WERI-Rb-1 (cell line): Measurements from ENCODE around the gene PLEKHG4B.
"Not testable (repeated sequence)": the region's sequence is repeated elsewhere in the genome, so short reads cannot be mapped to it uniquely, and the experiment has no call there.

ENCODE experiments used
- DNase-seq: peaks from one replicate; pipeline ENCODE4 v3.0.0-alpha.2; 2020
- H3K27ac ChIP-seq: fragments of 250-450 bp; sonication (Bioruptor Pico); 2 replicates; pipeline ENCODE4 v1.5.1; 2020; ENCODE audit warnings: mild to moderate bottlenecking, moderate library complexity
- H3K27me3 ChIP-seq: fragments of 250-450 bp; sonication (Bioruptor Pico); 2 replicates; pipeline ENCODE4 v1.5.1; 2021; ENCODE audit warnings: mild to moderate bottlenecking, low read depth, moderate library complexity; ENCODE audit not compliant: insufficient read depth, severe bottlenecking
- H3K36me3 ChIP-seq: fragments of 250-450 bp; sonication (Bioruptor Pico); 2 replicates; pipeline ENCODE4 v1.5.1; 2020; ENCODE audit warnings: mild to moderate bottlenecking, moderate library complexity
- H3K4me3 ChIP-seq: 2 replicates; pipeline ENCODE4 v1.5.1; 2011; ENCODE audit warnings: low read depth, mild to moderate bottlenecking, control low read depth, low read length
- H3K9me3 ChIP-seq: fragments of 250-450 bp; sonication (Bioruptor Pico); 2 replicates; pipeline ENCODE4 v1.5.1; 2021; ENCODE audit warnings: mild to moderate bottlenecking, moderate library complexity; ENCODE audit not compliant: severe bottlenecking
- CTCF ChIP-seq: IDR thresholded peaks from 2 replicates; pipeline ENCODE4 v1.5.1; 2011; ENCODE audit warnings: low read depth, mild to moderate bottlenecking, control low read depth, inconsistent platforms, low read length

PLEKHG4B gene

GRCh38 chr5:56561-57290 lies 35.2 kb upstream of the PLEKHG4B start:
- Histone ChIP-seq H3K27me3 (peaks cover 71% of the 10 kb centered on the region), H3K36me3 (no peaks in the 10 kb centered on the region), H3K4me3 (no peak overlapping the region), H3K27ac (no peak overlapping the region), H3K9me3 (peaks cover 12% of the 10 kb centered on the region)
- DNase-seq, result no peak
- TF ChIP-seq CTCF, result no peak

- not testable (repeated sequence) for H3K4me3 ChIP-seq, H3K27ac ChIP-seq, DNase-seq, H3K36me3 ChIP-seq
- H3K9me3 ChIP-seq, result peaks cover 21% of the 10 kb centered on the region
- H3K27me3 ChIP-seq, result peaks cover 54% of the 10 kb centered on the region
Measured at GRCh38 chr5:60250-60649, 31.7 kb upstream of the PLEKHG4B start.

- Histone ChIP-seq H3K9me3 (peaks cover 24% of the 10 kb centered on the region), H3K4me3 (no peak overlapping the region), H3K27ac (no peak overlapping the region), H3K36me3 (no peaks in the 10 kb centered on the region), H3K27me3 (peaks cover 55% of the 10 kb centered on the region)
- no peak for DNase-seq
- TF ChIP-seq CTCF, result no peak
Measured at GRCh38 chr5:70440-70839, 21.5 kb upstream of the PLEKHG4B start.

GRCh38 chr5:72316-73180 lies 19.4 kb upstream of the PLEKHG4B start:
- not testable (repeated sequence) for DNase-seq, H3K36me3 ChIP-seq, H3K27ac ChIP-seq, H3K9me3 ChIP-seq, H3K4me3 ChIP-seq
- H3K27me3 ChIP-seq, result peaks cover 60% of the 10 kb centered on the region

GRCh38 chr5:73181-73447 lies 18.9 kb upstream of the PLEKHG4B start:
- H3K27me3 ChIP-seq, result peaks cover 61% of the 10 kb centered on the region

GRCh38 chr5:73768-74502 lies 18.0 kb upstream of the PLEKHG4B start:
- Histone ChIP-seq H3K36me3 (no peaks in the 10 kb centered on the region), H3K4me3 (no peak overlapping the region), H3K27me3 (peaks cover 66% of the 10 kb centered on the region), H3K9me3 (no peaks in the 10 kb centered on the region), H3K27ac (no peak overlapping the region)
- DNase-seq, result no peak
- TF ChIP-seq CTCF, result no peak

More at GRCh38 chr5:73181-73447, 18.9 kb upstream of the PLEKHG4B start:
- H3K27ac ChIP-seq, H3K4me3 ChIP-seq, H3K9me3 ChIP-seq, H3K36me3 ChIP-seq, DNase-seq: not testable (repeated sequence)

- no peak overlapping the region for H3K27ac ChIP-seq
- no peak for TF ChIP-seq CTCF
- peaks cover 69% of the 10 kb centered on the region for H3K27me3 ChIP-seq
- H3K4me3 ChIP-seq, result no peak overlapping the region
- no peaks in the 10 kb centered on the region for H3K9me3 ChIP-seq
- no peak for DNase-seq
- H3K36me3 ChIP-seq, result no peaks in the 10 kb centered on the region
Measured at GRCh38 chr5:74503-75109, 17.4 kb upstream of the PLEKHG4B start.
